ENCODE results near the gene COL4A3. TPM values are rescaled to one million over a fixed set of nuclear protein-coding genes. Genes with fewer than 3 reads are reported as not detected.

COL4A3 gene
- total RNA-seq, 1 donor from 2014 or later: 1.5 TPM

- intact Hi-C loops (cut with DNase I): no loop called here
- H3K4me1 ChIP-seq: no peaks in the 10 kb centered on the region
- no peaks in the 10 kb centered on the region for H3K36me3 ChIP-seq
- TF ChIP-seq POLR2AphosphoS5 (IDR thresholded peaks at IDR 0.05; ENCODE audit: insufficient read depth in 1 of 2, low read depth in 1 of 2): no peak
- no peak for TF ChIP-seq CTCF (IDR thresholded peaks at IDR 0.05)
- no peak for TF ChIP-seq POLR2A (IDR thresholded peaks at IDR 0.05)
- DNase-seq (ENCODE audit: extremely low spot score in 2 of 2): no peak
- H3K27ac ChIP-seq: no peak overlapping the region
- H3K9me3 ChIP-seq: no peaks in the 10 kb centered on the region
- H3K27me3 ChIP-seq: no peaks in the 10 kb centered on the region
- no peak overlapping the region for H3K4me3 ChIP-seq
Measured at GRCh38 chr2:227192491-227192890, 28.1 kb downstream of the COL4A3 start.

- Histone ChIP-seq H3K4me1 (no peaks in the 10 kb centered on the region), H3K27ac (no peak overlapping the region), H3K4me3 (no peak overlapping the region), H3K9me3 (no peaks in the 10 kb centered on the region), H3K27me3 (no peaks in the 10 kb centered on the region), H3K36me3 (no peaks in the 10 kb centered on the region)
- intact Hi-C loops (cut with DNase I): no loop called here
- DNase-seq (ENCODE audit: extremely low spot score in 2 of 2): no peak
- TF ChIP-seq POLR2AphosphoS5 (IDR thresholded peaks at IDR 0.05; ENCODE audit: insufficient read depth in 1 of 2, low read depth in 1 of 2): no peak
- TF ChIP-seq POLR2A (IDR thresholded peaks at IDR 0.05): no peak
- no peak for TF ChIP-seq CTCF (IDR thresholded peaks at IDR 0.05)
Measured at GRCh38 chr2:227194219-227194618, 29.8 kb downstream of the COL4A3 start.

- H3K27me3 ChIP-seq: no peaks in the 10 kb centered on the region
- no peak for TF ChIP-seq CTCF (IDR thresholded peaks at IDR 0.05)
- TF ChIP-seq POLR2A (IDR thresholded peaks at IDR 0.05): no peak
- TF ChIP-seq POLR2AphosphoS5 (IDR thresholded peaks at IDR 0.05; ENCODE audit: insufficient read depth in 1 of 2, low read depth in 1 of 2): no peak
- no peaks in the 10 kb centered on the region for H3K4me1 ChIP-seq
- DNase-seq (ENCODE audit: extremely low spot score in 2 of 2): no peak
- no peaks in the 10 kb centered on the region for H3K9me3 ChIP-seq
- H3K27ac ChIP-seq: no peak overlapping the region
- no peaks in the 10 kb centered on the region for H3K36me3 ChIP-seq
- no peak overlapping the region for H3K4me3 ChIP-seq
- intact Hi-C loops (cut with DNase I): no loop called here
Measured at GRCh38 chr2:227198866-227199265, 34.4 kb downstream of the COL4A3 start.

GRCh38 chr2:227201771-227202170 is 37.3 kb downstream of the COL4A3 start:
- Histone ChIP-seq H3K4me1 (no peaks in the 10 kb centered on the region), H3K27ac (no peak overlapping the region), H3K9me3 (no peaks in the 10 kb centered on the region), H3K27me3 (no peaks in the 10 kb centered on the region), H3K4me3 (no peak overlapping the region), H3K36me3 (no peaks in the 10 kb centered on the region)
- TF ChIP-seq POLR2A (IDR thresholded peaks at IDR 0.05) (no peak), CTCF (IDR thresholded peaks at IDR 0.05) (no peak), POLR2AphosphoS5 (IDR thresholded peaks at IDR 0.05; ENCODE audit: insufficient read depth in 1 of 2, low read depth in 1 of 2) (no peak)
- DNase-seq (ENCODE audit: extremely low spot score in 2 of 2): no peak
- intact Hi-C loops (cut with DNase I): no loop called here

- H3K36me3 ChIP-seq: no peaks in the 10 kb centered on the region
- DNase-seq (ENCODE audit: extremely low spot score in 2 of 2): no peak
- H3K9me3 ChIP-seq: no peaks in the 10 kb centered on the region
- H3K4me3 ChIP-seq: no peak overlapping the region
- no peaks in the 10 kb centered on the region for H3K27me3 ChIP-seq
- intact Hi-C loops (cut with DNase I): no loop called here
- H3K27ac ChIP-seq: no peak overlapping the region
- no peak for TF ChIP-seq POLR2A (IDR thresholded peaks at IDR 0.05)
- no peak for TF ChIP-seq CTCF (IDR thresholded peaks at IDR 0.05)
- no peak for TF ChIP-seq POLR2AphosphoS5 (IDR thresholded peaks at IDR 0.05; ENCODE audit: insufficient read depth in 1 of 2, low read depth in 1 of 2)
- H3K4me1 ChIP-seq: no peaks in the 10 kb centered on the region
Measured at GRCh38 chr2:227204452-227204851, 40.0 kb downstream of the COL4A3 start.
